Measurements from ENCODE around the gene SH3GL1.

SH3GL1 gene

GRCh38 chr19:4431808-4432674, 31.7 kb upstream of the SH3GL1 start:
- no peak for TF ChIP-seq CTCF (IDR thresholded peaks at IDR 0.05; ENCODE audit: low read depth, low read length)
- H3K4me3 ChIP-seq (replicated peaks in 1 of 2; ENCODE audit: low read depth in 2 of 2, low read length in 2 of 2), result no peak overlapping the region
- DNase-seq (ENCODE audit: low read depth in 2 of 2), result no peak

GRCh38 chr19:4431296-4431695, 30.9 kb upstream of the SH3GL1 start:
- no peak overlapping the region for H3K4me3 ChIP-seq (replicated peaks in 1 of 2; ENCODE audit: low read depth in 2 of 2, low read length in 2 of 2)
- DNase-seq (ENCODE audit: low read depth in 2 of 2), result no peak
- no peak for TF ChIP-seq CTCF (IDR thresholded peaks at IDR 0.05; ENCODE audit: low read depth, low read length)

- TF ChIP-seq CTCF (IDR thresholded peaks at IDR 0.05; ENCODE audit: low read depth, low read length), result no peak
- DNase-seq (ENCODE audit: low read depth in 2 of 2), result no peak
- H3K4me3 ChIP-seq (replicated peaks in 1 of 2; ENCODE audit: low read depth in 2 of 2, low read length in 2 of 2), result no peak overlapping the region
Observed at GRCh38 chr19:4430760-4431159, 30.4 kb upstream of the SH3GL1 start.

- no peak for TF ChIP-seq CTCF (IDR thresholded peaks at IDR 0.05; ENCODE audit: low read depth, low read length)
- no peak overlapping the region for H3K4me3 ChIP-seq (replicated peaks in 1 of 2; ENCODE audit: low read depth in 2 of 2, low read length in 2 of 2)
- DNase-seq (ENCODE audit: low read depth in 2 of 2), result no peak
Observed at GRCh38 chr19:4429771-4430171, 29.4 kb upstream of the SH3GL1 start.

GRCh38 chr19:4429256-4429655, 28.9 kb upstream of the SH3GL1 start:
- no peak for TF ChIP-seq CTCF (IDR thresholded peaks at IDR 0.05; ENCODE audit: low read depth, low read length)
- DNase-seq (ENCODE audit: low read depth in 2 of 2), result no peak
- no peak overlapping the region for H3K4me3 ChIP-seq (replicated peaks in 1 of 2; ENCODE audit: low read depth in 2 of 2, low read length in 2 of 2)

GRCh38 chr19:4428326-4428975, 28.1 kb upstream of the SH3GL1 start:
- no peak for TF ChIP-seq CTCF (IDR thresholded peaks at IDR 0.05; ENCODE audit: low read depth, low read length)
- no peak overlapping the region for H3K4me3 ChIP-seq (replicated peaks in 1 of 2; ENCODE audit: low read depth in 2 of 2, low read length in 2 of 2)
- DNase-seq (ENCODE audit: low read depth in 2 of 2), result no peak

All from cardiac fibroblast (primary cell).